Measurements from ENCODE around the gene DIAPH3.

- TF ChIP-seq CTCF (conservative IDR thresholded peaks at IDR 0.05; ENCODE audit: low read depth, low read length) (no peak), EZH2 (IDR thresholded peaks at IDR 0.05; ENCODE audit: borderline replicate concordance, low read depth, low read length, poor library complexity, severe bottlenecking) (no peak)
Measured at GRCh38 chr13:59879281-59879680, 284.4 kb downstream of the DIAPH3 start.

Measured in A673 (cell line).